ENCODE results near the gene MAFF.

GRCh38 chr22:38235240-38235850 is 33.6 kb downstream of the MAFF start:
- no peak for TF ChIP-seq CTCF (IDR thresholded peaks at IDR 0.05)
- TF ChIP-seq POLR2A (IDR thresholded peaks at IDR 0.05), result no peak
